Globus pallidus (tissue), 1 donor: ENCODE data around the gene METAP2.

ENCODE experiments used
- DNase-seq: peaks from one replicate; pipeline ENCODE4 v3.0.0-alpha.2; 2015; ENCODE audit warnings: low spot score

Gene METAP2

DNA sequence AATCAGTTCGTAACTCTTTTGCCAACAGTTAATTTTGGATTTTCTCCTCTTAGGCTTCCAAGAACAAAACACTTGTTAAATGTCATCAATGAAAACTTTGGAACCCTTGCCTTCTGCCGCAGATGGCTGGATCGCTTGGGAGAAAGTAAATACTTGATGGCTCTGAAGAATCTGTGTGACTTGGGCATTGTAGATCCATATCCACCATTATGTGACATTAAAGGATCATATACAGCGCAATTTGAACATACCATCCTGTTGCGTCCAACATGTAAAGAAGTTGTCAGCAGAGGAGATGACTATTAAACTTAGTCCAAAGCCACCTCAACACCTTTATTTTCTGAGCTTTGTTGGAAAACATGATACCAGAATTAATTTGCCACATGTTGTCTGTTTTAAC is 39.6 kb downstream of the METAP2 start:
- DNase-seq = no peak

DNA sequence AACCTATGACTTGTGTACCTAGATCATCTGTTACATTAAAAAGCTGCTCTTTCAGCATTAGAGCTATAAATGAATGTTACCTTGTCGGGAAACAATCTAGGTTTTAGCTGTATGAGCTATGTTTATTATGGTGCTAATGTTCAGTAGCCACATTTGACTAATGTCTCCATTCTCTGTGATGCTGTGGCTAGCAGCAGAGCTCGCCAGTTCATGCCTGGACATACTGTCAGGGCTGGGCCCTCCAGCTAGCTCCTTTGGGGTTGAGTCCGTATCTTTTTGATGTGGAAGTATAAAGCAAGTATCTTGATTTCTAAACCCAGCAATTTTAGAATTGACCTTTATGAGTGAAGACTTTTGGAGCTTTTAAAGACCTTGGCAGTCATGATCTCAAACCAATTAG is 41.2 kb downstream of the METAP2 start:
- no peak for DNase-seq

DNA sequence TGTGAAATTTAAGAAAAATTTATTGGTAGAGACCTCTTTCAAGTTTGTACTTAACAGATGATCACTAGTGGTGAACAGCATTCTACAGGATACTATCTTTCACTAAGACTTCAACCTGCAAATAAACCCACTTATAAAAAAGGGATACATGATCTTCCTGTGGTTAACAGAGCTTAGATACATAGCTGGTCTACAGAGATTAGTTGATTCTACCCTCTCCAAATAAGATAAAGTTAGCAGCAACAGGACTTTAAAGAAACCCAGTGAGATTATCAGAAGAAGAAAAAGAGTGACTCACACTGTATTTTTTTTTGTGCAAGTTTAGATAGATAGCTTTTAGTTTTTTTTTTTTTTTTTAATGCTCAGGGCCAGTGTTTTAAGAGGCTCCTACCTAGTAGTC is 42.8 kb downstream of the METAP2 start:
- no peak for DNase-seq

DNA sequence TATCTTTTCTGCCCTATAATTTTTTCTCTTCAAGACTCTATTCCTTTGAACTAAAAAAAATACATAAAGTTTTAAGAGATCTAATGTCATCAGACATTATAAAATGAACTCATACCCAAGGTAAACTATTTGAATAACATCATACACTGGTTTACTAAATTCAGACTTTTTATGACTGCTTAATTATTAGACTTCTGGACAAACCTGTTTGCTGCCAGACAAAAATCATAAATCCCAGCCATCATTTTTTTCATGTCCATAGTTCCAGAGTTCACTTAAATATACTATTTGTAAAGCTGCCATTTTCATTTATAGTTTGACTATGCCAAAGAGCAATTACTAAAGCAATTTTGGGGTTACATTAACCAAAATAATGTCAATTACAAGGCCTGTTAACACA is 43.3 kb downstream of the METAP2 start:
- DNase-seq = no peak

DNA sequence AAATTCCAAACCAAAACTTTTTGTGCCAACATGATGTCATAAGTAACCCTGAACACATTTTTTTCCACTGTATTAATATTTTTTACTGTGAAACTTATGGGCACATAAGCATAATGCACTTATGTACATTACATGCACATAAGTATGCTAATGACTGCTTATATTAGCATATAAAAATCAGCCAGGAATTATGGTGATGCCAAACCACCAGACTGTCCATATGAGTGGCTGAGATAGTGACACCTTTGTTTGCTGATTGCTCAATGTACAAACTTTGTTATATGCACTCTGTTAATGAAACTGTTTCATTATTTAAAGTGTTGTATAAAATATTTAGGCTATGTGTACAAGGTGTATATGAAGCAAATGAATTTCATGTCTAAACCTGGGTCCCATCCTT is 45.0 kb downstream of the METAP2 start:
- DNase-seq = no peak

DNA sequence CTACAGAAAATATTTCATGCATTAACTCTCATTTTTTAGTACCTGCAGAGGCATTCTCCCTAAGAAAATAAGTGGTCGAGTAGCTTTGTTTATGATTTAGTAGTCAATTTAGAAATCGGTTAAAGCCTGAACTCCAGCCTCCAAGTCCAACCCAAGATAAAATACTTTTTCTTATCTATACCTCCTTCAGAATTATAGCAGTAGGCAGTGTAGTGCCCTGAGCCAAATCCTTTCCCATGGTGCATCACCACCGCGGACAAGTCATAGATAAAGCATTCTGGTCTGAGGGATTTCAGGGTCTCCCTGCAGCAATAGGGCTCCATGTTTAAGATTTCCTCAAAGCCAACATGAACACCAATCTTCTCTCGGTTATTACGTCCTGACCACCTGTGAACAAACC is 46.9 kb downstream of the METAP2 start:
- DNase-seq = no peak

DNA sequence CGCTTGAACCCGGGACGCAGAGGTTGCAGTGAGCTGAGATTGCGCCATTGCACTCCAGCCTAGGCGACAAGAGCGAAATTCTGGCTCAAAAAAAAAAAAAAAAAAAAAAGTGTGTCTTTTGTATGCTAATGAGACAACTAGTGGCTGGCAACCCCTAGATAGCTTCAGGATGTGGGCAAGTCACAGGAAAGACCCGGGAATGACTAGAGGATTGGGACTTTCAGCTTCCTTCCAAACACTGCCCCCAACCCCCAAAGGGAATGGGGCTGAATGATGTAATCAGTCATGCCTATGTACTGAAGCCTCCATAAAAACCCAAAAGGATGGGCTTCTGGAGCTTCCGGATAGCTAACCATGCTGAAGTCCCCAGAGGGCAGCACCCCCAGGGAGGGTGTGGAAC is 48.7 kb downstream of the METAP2 start:
- DNase-seq = no peak

DNA sequence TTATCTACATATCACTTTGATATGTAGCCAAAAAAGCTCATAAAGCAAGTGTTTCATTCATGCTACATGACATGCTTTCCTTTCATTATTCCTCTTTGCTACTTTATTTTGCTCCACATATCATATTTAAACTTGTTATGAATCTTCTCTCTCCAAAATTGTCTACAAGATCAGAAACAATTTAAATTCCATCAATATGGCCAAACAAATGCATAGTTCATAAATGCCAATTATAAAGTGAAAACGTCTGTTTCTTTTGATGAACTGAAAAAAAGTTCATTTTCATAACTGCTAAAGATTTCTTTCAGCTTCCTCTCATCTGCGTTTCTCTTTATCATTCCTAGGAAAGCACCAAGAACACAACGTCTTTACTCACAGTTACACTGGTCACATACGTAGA is 54.5 kb downstream of the METAP2 start:
- no peak for DNase-seq

DNA sequence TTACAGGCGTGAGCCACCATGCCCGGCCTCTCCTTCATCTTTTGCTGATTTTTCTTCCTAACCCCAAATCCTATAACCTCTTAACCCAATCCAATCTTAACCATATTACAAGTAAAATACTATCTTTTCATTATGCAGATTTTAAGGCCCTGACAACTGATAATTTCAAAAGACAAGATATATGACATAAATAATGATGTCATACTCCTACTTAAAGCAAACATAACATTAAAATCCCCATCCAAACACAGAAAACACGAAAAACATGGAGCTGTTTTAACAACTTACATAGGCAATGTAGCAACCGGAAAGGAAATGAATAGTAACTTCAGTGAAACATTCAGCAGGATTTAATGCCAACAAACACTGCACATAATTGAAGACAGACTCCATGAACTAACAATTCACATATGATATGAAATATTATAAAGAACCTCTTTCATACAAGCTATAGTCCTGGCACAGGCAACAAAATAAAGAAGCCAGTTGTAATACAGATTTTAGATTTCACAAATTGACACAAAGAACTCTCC is 55.8 kb downstream of the METAP2 start:
- DNase-seq = no peak

DNA sequence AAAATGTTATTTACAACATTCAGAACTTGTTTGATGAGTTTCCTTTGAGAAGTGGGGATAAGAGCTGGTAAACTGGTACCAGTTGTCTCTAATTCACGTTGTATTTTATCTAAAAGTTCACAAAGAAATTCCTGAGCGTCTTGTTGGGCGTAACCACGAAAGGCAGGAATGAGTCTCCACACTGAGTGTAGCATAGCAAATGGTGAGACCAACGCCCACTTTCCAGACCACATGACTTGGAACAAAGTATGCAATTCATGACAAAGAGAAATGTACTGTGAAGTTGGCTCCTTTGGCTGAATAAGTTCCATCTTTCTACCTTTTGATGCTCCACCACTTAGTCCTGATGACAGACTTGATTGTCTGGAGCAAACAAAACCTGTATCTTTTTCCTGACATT is 58.9 kb downstream of the METAP2 start:
- DNase-seq = no peak

DNA sequence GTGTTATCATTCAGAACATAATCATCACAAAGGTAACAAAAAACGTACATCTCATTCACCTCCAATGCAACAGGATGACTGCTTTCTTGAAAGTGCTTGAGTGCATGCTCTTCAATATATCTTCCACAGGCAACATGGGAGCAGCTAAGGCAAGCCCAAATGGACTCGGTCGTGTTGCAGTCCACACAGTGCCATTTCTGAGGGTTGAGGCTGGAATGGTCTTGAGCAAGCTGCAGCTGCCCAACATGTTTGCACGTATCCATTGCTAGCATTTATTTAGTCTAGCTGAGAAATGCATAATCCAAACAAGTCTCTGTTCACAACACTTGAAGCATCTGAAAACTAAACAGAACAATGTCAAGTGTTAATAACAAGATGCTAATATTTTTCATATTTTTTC is 60.0 kb downstream of the METAP2 start:
- no peak for DNase-seq

DNA sequence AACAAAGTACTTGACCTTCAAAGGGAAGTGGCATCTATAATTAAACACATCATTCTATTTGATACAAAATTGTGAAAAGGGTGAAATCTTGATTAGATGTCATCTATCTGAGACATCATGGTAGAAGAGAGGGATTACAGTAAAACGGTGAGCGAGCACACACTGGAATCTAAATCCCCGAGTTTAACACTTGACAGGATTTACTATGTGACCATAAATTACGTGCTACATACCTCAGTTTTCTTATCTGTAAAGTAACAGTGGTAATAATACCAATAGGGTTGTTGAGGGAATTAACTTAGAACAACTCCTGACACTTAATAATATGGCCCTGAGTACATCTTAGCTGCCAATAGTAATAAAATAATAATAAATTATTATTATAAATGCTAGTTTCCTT is 64.1 kb downstream of the METAP2 start:
- DNase-seq = no peak

DNA sequence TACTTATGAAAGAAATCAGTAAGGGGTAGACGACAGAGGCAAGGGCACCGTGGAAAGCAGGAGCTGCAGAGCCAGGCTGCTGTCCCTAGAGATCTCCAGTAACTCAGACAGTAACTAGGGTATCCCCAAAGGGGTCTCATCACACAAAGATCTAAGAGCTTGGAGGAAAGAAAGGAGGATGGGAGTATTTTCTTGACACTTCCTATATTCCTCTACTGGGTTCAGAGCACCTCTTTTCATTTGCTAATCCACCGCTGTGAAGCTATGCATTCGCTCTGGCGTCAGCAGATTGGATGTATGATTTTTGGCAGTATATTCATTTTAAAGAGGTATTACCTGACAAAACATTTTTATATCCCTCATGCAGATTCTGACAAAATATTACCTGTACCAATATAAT is 64.7 kb downstream of the METAP2 start:
- no peak for DNase-seq

DNA sequence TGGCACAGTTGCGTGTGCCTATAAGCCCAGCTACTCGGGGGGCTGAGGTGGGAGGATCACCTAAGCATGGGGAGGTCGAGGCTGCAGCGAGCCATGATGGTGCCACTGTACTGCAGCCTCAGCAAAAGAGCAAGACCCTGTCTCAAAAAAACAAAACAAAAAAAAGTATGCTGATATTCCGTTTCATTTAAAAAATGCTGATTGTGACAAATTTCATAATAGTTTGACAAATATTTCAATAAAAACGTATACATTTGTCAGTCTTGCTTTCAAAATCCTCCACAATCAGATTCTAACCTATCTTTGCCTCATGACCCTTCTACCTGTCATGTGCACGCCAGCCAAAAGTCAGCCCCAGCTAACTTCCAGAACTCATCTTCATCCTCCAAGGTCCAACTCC is 67.5 kb downstream of the METAP2 start:
- no peak for DNase-seq

DNA sequence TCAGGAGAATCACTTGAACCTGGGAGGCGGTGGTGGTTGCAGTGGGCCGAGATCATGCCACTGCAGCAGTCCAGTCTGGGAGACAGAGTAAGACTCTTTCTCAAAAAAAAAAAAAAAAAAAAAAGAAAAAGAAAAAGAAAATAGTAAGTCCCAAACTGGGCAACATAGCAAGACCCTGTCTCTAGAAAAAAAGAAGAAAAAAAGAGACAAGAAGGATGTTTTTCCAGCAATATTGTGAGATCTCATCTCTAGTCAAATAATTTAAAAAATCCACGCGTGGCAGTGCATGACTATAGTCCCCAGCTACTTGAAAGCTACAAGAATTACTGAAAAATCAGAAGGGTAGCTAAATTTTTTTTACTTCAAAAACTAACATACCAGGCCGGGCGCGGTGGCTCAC is 69.4 kb downstream of the METAP2 start:
- no peak for DNase-seq

DNA sequence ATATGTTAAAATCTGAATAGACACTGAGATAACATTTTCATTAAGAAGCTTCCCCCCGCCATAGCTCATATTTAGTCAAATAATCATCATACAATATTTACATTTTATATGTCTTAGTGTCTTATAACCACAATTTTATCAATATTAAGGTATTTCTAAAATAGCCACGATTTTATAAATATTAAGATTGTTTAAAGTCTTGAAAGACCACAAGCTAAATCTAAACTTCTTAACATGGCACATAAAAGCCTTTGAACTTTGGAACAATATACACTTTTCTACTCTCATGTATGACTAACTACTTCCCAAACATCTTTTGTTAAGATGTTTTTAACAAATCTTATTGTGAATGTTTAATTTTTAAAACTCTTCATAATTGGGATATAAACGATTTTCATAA is 70.8 kb downstream of the METAP2 start:
- DNase-seq = no peak

DNA sequence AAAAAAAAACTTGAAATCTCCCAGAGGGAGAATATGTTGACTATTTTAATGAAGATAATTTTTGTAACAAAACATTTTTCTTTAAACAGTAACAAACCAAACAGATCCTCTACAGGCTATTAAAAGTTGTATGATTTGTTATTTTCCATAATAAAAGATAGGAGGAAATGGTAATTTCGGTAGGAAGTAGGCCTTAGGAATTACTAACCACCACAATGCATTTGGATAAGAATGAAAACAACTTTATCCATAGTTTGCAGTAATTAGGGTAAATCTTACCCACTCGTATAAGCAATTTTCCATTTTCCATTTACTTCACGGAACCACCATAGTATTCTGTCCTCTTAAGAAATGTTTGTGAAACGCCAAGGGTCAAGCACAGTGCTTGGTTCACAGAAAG is 71.4 kb downstream of the METAP2 start:
- DNase-seq = no peak

DNA sequence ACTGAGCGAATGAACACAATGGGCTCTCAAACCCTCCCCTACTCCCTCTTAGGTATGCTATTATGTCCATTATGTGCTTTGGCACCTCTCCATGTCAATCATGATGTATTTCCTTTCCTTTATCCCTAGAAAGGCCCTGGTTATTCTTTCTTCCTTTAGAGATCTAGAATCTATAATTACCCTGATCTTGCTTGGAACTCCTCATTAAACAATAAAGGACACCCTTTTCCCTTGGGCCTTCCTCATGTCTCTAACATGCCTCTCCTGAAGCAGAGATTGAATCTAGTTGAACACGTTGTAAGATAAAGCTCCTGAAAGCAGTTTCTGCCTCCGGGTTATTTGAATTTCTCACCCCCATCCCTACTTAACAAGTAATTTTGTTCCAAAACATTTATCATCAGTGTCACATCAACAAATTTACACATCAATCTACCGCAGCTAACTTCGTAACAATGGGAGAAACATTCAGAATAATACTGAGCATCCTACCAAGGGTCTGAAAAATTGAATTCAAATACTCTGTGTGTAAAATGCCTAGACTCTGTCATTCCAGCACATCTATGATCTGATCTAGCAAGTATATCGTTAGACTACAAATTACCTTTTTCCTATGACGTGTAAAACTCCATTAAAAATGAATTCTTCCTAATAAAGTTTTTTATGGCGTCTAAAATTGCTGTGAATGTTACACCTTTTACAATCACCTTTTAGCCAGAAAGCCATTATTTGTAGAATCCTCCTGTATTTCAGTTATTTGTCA is 72.0 kb downstream of the METAP2 start:
- DNase-seq = no peak

DNA sequence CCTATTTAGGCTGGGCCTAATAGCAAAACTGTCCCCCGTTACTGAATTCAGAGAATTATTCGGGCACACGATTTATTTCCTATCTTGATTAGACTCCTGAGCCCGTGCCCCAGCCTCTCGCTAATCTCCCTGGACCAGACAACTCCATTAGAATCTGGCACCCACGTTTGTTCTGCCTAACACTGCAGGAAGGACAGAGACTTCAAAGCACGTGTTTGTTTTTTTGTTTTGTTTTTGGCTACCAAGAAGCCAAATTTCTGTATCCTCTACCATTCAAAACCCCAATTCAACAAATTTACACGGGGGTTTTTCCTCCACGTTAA is 72.5 kb downstream of the METAP2 start:
- DNase-seq = no peak

DNA sequence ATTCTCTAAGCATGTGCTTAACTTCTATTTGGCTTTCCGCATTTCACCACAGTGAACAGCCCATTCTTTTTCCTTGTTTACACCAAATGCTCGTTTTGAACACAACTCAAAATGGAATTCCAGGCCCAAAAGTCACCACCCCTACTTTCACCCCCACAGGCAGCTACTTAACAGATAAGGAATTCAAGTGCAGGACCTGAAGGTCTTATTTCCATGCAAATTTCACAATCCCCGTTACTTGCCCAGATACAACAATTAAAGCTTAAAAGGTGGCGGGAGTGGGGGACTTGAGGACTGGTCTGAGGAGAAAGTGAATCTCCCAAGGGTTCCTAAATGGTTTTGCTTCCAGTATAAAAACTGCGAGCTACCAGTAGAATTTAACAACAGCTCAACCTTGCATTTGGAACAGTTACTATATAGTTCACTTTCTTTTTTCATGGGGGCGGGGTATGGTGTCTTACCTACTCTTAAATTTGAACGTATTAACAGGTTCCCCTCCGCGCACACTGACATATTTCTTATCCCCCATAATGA is 73.6 kb downstream of the METAP2 start:
- no peak for DNase-seq

DNA sequence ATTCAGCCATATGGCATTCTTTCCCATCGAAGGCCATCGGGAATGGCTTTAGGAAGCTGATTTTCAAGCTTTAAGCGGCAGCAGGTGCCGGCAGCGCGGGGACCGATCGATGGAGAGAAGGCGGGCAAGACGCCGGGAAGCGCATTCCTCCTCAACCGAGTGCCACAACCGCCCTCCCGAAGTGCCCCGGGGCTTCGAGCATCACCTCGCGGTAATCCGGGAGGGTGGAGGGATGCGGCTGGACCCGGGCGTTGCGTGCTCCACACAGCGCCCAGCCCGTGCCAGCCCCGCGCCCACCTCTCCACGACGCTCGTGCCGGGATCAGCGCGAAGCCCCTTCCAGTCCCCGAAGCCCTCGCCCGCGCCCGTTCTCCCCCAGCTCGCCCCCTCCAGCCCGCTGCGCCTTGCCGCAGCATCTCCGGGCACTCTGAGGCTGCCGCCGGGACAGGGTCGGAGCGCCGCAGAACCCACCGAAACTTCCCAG is 74.1 kb downstream of the METAP2 start:
- peak; percentile 5 for DNase-seq

DNA sequence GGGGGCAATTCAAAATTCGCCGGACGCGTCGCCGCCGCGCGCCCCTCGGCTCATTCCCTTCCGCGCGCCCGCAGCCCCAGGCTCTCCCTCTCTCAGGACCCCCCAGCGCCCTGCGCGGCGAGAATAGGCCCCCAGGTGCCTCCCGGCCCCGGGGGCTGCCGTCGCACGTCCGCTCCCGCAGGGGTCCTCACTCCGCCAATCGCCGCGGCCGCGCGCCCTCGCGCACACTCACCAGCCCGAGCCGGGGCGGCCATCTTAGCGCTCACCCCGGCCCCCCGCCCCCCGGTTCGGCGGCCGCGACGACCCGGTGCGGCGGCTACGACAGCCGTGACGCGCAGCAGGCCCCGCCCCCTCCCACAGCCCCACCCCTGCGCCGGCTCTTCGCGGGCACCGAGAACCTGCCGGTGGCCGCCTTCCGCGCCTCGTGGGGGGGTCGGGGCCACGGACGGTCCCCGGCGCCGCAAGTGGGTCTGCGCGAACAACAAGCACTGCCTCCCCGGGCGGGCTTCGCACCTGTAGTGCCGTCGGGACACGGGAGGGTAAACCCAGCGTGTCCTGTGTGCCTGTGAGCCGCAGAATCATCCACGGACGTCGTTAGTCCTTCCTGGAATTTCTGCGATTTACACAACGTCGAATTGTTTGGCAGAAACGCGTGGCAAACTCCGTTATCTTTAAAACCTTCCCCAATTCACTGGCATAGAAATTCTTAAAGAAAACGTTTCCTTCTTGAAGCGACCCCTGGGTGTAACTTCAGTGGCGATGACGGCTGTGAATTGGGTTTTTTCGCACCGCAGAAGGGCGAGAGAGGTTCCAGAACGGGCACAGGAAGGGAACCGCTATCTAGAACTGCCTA is 74.8 kb downstream of the METAP2 start:
- DNase-seq = peak; percentile 53
